K562 (cell line): ENCODE data around the gene AQP6. TPM values are rescaled to one million over a fixed set of nuclear protein-coding genes. Genes with fewer than 3 reads are reported as not detected.

Source experiments
- ATAC-seq: fragments of 200-7000 bp; cut with Tn5 transposase; 3 replicates; pipeline ENCODE4 v1.9.1; 2020; ENCODE audit warnings: moderate library complexity
- BruUV-seq: library from RNA; stranded (reverse); fragments of 400-500 nt; replicated peaks from 2 replicates; lab custom pipeline; 2021; lab: Mats Ljungman, UMichigan
- CTCF ChIA-PET: fragments of 300-600 bp; formaldehyde crosslinking; extraction: SDS; loops from one replicate; lab custom pipeline; 2021; ENCODE audit warnings: low intra/inter-chr PET ratio; lab: Yijun Ruan, JAX
- POLR2A ChIA-PET: fragments of 300-600, 350-650 bp; sonication (Branson Sonifier 250); formaldehyde crosslinking; extraction: SDS; loops from one replicate; lab custom pipeline; 2021; ENCODE audit warnings: antibody characterized with exemption, inconsistent platforms; lab: Yijun Ruan, JAX
- DNase-seq, 4 experiments: peaks; one replicate each; pipeline versions ENCODE4 v3.0.0 to v3.0.0-alpha.2; 2011 to 2018; ENCODE audit warnings: low spot score in 3 of 4, mixed read lengths in 3 of 4; ENCODE audit errors: extremely low read depth in 1 of 4
- FAIRE-seq: peaks from 2 replicates; lab custom pipeline; 2011; peaks lifted over from hg19 to GRCh38; lab: Jason Lieb, UNC
- H2AFZ ChIP-seq: 2 replicates; pipeline ENCODE4 v1.6.0; 2011; ENCODE audit warnings: low read depth, low read length, control low read depth, inconsistent platforms
- H3K27ac ChIP-seq: fragments of 200-600 bp; 3 replicates; pipeline ENCODE4 v1.8.0; 2011; ENCODE audit warnings: low read depth, mild to moderate bottlenecking, control low read depth, inconsistent platforms, low read length, moderate library complexity, mixed read lengths; ENCODE audit errors: extremely low read depth
- H3K27me3 ChIP-seq, 2 experiments: fragments of 300-600 bp in 1 of 2; 2 replicates in 1 of 2; 3 replicates in 1 of 2; pipeline versions ENCODE4 v1.6.0 to v1.8.0; 2011; ENCODE audit warnings: inconsistent platforms in 2 of 2, low read length in 2 of 2, mild to moderate bottlenecking in 1 of 2, mixed read lengths in 1 of 2, moderate library complexity in 1 of 2; ENCODE audit not compliant: control insufficient read depth in 2 of 2, insufficient read depth in 2 of 2
- H3K36me3 ChIP-seq: fragments of 300-600 bp; 3 replicates; pipeline ENCODE4 v1.8.0; 2011; ENCODE audit warnings: mild to moderate bottlenecking, low read length, inconsistent platforms; ENCODE audit not compliant: control insufficient read depth, insufficient read depth
- H3K4me1 ChIP-seq, 2 experiments: fragments of 200-600 bp in 1 of 2; replicated peaks in 1 of 2; 2 replicates in 1 of 2; 3 replicates in 1 of 2; pipeline versions ENCODE4 v1.5.1 to v1.8.0; 2011; ENCODE audit warnings: inconsistent platforms in 2 of 2, low read length in 2 of 2, mild to moderate bottlenecking in 1 of 2, mixed read lengths in 1 of 2, moderate library complexity in 1 of 2; ENCODE audit not compliant: control insufficient read depth in 2 of 2, insufficient read depth in 2 of 2
- H3K4me2 ChIP-seq: 2 replicates; pipeline ENCODE4 v1.6.1; 2011; ENCODE audit warnings: low read length, control low read depth, inconsistent platforms, mixed read lengths; ENCODE audit not compliant: insufficient read depth
- H3K4me3 ChIP-seq: fragments of 200-600 bp; sonication (generic), shearing (Covaris generic); 2 replicates; pipeline ENCODE4 v1.5.1; 2016; ENCODE audit warnings: control low read depth, inconsistent platforms
- H3K79me2 ChIP-seq: fragments of 200-600 bp; 3 replicates; pipeline ENCODE4 v1.8.0; 2011; ENCODE audit warnings: low read length, inconsistent platforms; ENCODE audit not compliant: control insufficient read depth, insufficient read depth
- H3K9ac ChIP-seq, 2 experiments: 2 replicates each; pipeline versions ENCODE4 v1.6.0 to v1.6.1; 2011; ENCODE audit warnings: low read depth in 2 of 2, low read length in 2 of 2, control low read depth in 1 of 2, inconsistent platforms in 1 of 2, mild to moderate bottlenecking in 1 of 2, mixed read lengths in 1 of 2; ENCODE audit not compliant: insufficient read depth in 1 of 2
- H3K9me1 ChIP-seq: one replicate; pipeline ENCODE4 v1.6.0; 2011; ENCODE audit warnings: inconsistent platforms, mild to moderate bottlenecking, low read length, moderate library complexity; ENCODE audit not compliant: control insufficient read depth, insufficient read depth
- H3K9me3 ChIP-seq: replicated peaks from 2 replicates; pipeline ENCODE4 v1.5.1; 2011; ENCODE audit warnings: low read depth, low read length, inconsistent platforms; ENCODE audit not compliant: control insufficient read depth, insufficient read depth
- H4K20me1 ChIP-seq: replicated peaks from 2 replicates; pipeline ENCODE4 v1.6.1; 2011; ENCODE audit warnings: low read length, inconsistent platforms, mixed read lengths; ENCODE audit not compliant: control insufficient read depth, insufficient read depth
- ADNP ChIP-seq: fragments of 200-800 bp; sonication (Bioruptor generic); IDR thresholded peaks from 2 replicates; pipeline ENCODE4 v1.6.1; 2016; ENCODE audit warnings: missing genetic modification characterization, missing compliant biosample characterization
- ARID3B ChIP-seq: fragments of 250-450 bp; sonication (Bioruptor Pico); IDR thresholded peaks from 2 replicates; pipeline ENCODE4 v1.4.0; 2020; ENCODE audit warnings: borderline replicate concordance
- CBX8 ChIP-seq: fragments of 200-600 bp; sonication (generic); IDR thresholded peaks from 2 replicates; pipeline ENCODE4 v1.6.1; 2012; ENCODE audit warnings: borderline replicate concordance, mixed run types, low read depth, mild to moderate bottlenecking, moderate library complexity, mixed read lengths, low read length, control low read depth, inconsistent platforms; ENCODE audit not compliant: poor library complexity, severe bottlenecking; ENCODE audit errors: extremely low read depth
- NFE2 ChIP-seq: IDR thresholded peaks from 2 replicates; pipeline ENCODE4 v1.6.1; 2014; ENCODE audit warnings: antibody characterized with exemption, low read depth
- PKNOX1 ChIP-seq: fragments of 450-650 bp; IDR thresholded peaks from 2 replicates; pipeline ENCODE4 v1.6.1; 2016
- RFX5 ChIP-seq: IDR thresholded peaks from 2 replicates; pipeline ENCODE4 v1.6.1; 2011; ENCODE audit warnings: low read depth, mild to moderate bottlenecking, improper control_type of control experiment, low read length
- SIX5 ChIP-seq, 2 experiments: IDR thresholded peaks; 2 replicates each; pipeline ENCODE4 v1.6.1; 2011; ENCODE audit warnings: low read length in 2 of 2, borderline replicate concordance in 1 of 2, low read depth in 1 of 2, mild to moderate bottlenecking in 1 of 2, moderate library complexity in 1 of 2; ENCODE audit not compliant: insufficient read depth in 1 of 2
- TCFL5 ChIP-seq: fragments of 250-450 bp; sonication (Bioruptor Pico); conservative IDR thresholded peaks from 2 replicates; pipeline ENCODE4 v1.6.1; 2021; ENCODE audit warnings: mild to moderate bottlenecking, moderate library complexity, matching md5 sums
- ZNF316 ChIP-seq: fragments of 450-650 bp; IDR thresholded peaks from 2 replicates; pipeline ENCODE4 v1.6.1; 2016
- ZSCAN29 ChIP-seq: fragments of 450-650 bp; IDR thresholded peaks from 2 replicates; pipeline ENCODE4 v1.6.1; 2017
- in situ Hi-C: fragments of 300-500 bp; cut with MboI; formaldehyde crosslinking; loops from 4 replicates; pipeline ENCODE4 v1.15.0; 2018; ENCODE audit warnings: inconsistent platforms, mixed read lengths
- intact Hi-C: fragments of 100-400 bp; cut with micrococcal nuclease; formaldehyde crosslinking; loops from 2 replicates; pipeline ENCODE4 v1.14.2; 2022
- polyA plus RNA-seq, 8 experiments: library from polyadenylated mRNA; depleted of rRNA in 4 of 8; stranded (reverse) in 5 of 8; unstranded in 3 of 8; fragments of >200 nt; fragmentation: Nextera tagmentation in 2 of 8; fragmentation: Illumina TruSeq in 1 of 8; extraction: Ambion mirVana in 2 of 8; extraction: Trizol in 1 of 8; gene quantifications; 2 replicates each; pipeline versions ENCODE4 v1.2.1 to v1.2.3, GENCODE V29; 2011 to 2014; ENCODE audit warnings: inconsistent platforms in 1 of 8, missing spikeins in 1 of 8
- total RNA-seq, 7 experiments: library from RNA; depleted of rRNA in 6 of 7; stranded (reverse); fragments of >200 nt in 6 of 7; fragmentation: Illumina TruSeq in 2 of 7; extraction: Trizol in 2 of 7; gene quantifications; 2 replicates each; pipeline versions ENCODE4 v1.2.1 to v1.2.3, GENCODE V29; 2011 to 2021; ENCODE audit warnings: low replicate concordance in 1 of 7

Gene AQP6
- total and polyA plus RNA-seq, 9 of the 15 experiments (the other 6 are each of a cell fraction or from before 2014, with no cell fraction given) = 0.05 to 0.12 TPM; not detected in 7

- Histone ChIP-seq H3K79me2 (peaks cover 22% of the 10 kb centered on the region; the same call in 2 of the 3 replicates), H4K20me1 (0 out of 2 replicates have a peak, but pooled peaks cover 3% of the 10 kb centered on the region), H3K4me2 (no peak overlapping the region), H2AFZ (no peak overlapping the region), H3K4me3 (no peak overlapping the region), H3K27ac (no peak overlapping the region), H3K9ac (no peak overlapping the region), H3K9me1 (no peaks in the 10 kb centered on the region), H3K9me3 (no peaks in the 10 kb centered on the region), H3K27me3 (no peaks in the 10 kb centered on the region), H3K36me3 (peaks cover 83% of the 10 kb centered on the region), H3K4me1 (no peaks in the 10 kb centered on the region)
- ChIA-PET POLR2A (interaction anchor here (0.7 to 3.1 kb wide), 2 partner anchors 23 to 60 kb away, joined by 4 to 14 read pairs; no protein-coding TSS in a partner anchor), CTCF (interaction anchor here (0.6 kb wide), 1 partner anchor 240 kb away, joined by 9 read pairs; no protein-coding TSS in a partner anchor)
- no peak for DNase-seq
- intact Hi-C loops (no loop called here), in situ Hi-C loops (no loop called here)
- ATAC-seq = no peak
- no peak for FAIRE-seq
- BruUV-seq = no TSS peak
- no peak for TF ChIP-seq SIX5 (IDR thresholded peaks at IDR 0.05; ENCODE audit: borderline replicate concordance in 1 of 2, insufficient read depth in 1 of 2, low read depth in 1 of 2, low read length in 2 of 2)
- no peak for TF ChIP-seq ADNP (tag)
- no peak for TF ChIP-seq ZNF316
- no peak for TF ChIP-seq TCFL5 (CRISPR knock-in tag)
- no peak for TF ChIP-seq ARID3B (CRISPR knock-in tag)
- no peak for TF ChIP-seq NFE2
- no peak for TF ChIP-seq ZSCAN29
- no peak for TF ChIP-seq PKNOX1
- no peak for TF ChIP-seq RFX5
- no peak for TF ChIP-seq CBX8
Observed at GRCh38 chr12:50004696-50005095, 31.9 kb downstream of the AQP6 start.
